HepG2 (cell line): Measurements from ENCODE around the gene PLEKHA6. TPM values are rescaled to one million over a fixed set of nuclear protein-coding genes. Genes with fewer than 3 reads are reported as not detected.

Experiments used
- ATAC-seq: fragments of 200-7000 bp; cut with Tn5 transposase; 3 replicates; pipeline ENCODE4 v1.9.1; 2020; ENCODE audit warnings: mild to moderate bottlenecking, moderate library complexity
- BruUV-seq: library from RNA; stranded (reverse); fragments of 400-500 nt; replicated peaks from 2 replicates; lab custom pipeline; 2021; lab: Mats Ljungman, UMichigan
- CTCF ChIA-PET: fragments of 300-600 bp; formaldehyde crosslinking; extraction: SDS; loops from one replicate; lab custom pipeline; 2021; ENCODE audit warnings: low total read pairs, inconsistent platforms, low intra/inter-chr PET ratio; lab: Yijun Ruan, JAX
- POLR2A ChIA-PET: fragments of 350-600 bp; sonication (Branson Sonifier 250); formaldehyde crosslinking; loops from one replicate; lab custom pipeline; 2020; ENCODE audit warnings: antibody characterized with exemption, inconsistent platforms; lab: Yijun Ruan, JAX
- DNase-seq: peaks from one replicate; pipeline ENCODE4 v3.0.0-alpha.2; 2015; ENCODE audit warnings: low spot score
- FAIRE-seq: peaks from 3 replicates; lab custom pipeline; 2011; peaks lifted over from hg19 to GRCh38; lab: Jason Lieb, UNC
- H2AFZ ChIP-seq: one replicate; pipeline ENCODE4 v1.6.1; 2011; ENCODE audit warnings: low read length, inconsistent platforms
- H3K27ac ChIP-seq: fragments of 300-600 bp; 3 replicates; pipeline ENCODE4 v1.8.0; 2011; ENCODE audit warnings: mixed run types, mild to moderate bottlenecking, mixed read lengths, low read length, inconsistent platforms; ENCODE audit not compliant: insufficient read depth; ENCODE audit errors: extremely low read length
- H3K27me3 ChIP-seq, 2 experiments: fragments of 200-600 bp in 1 of 2; 2 replicates in 1 of 2; 3 replicates in 1 of 2; pipeline versions ENCODE4 v1.6.0 to v1.8.0; 2011; ENCODE audit warnings: low read length in 2 of 2, mild to moderate bottlenecking in 2 of 2, moderate library complexity in 2 of 2, inconsistent platforms in 1 of 2; ENCODE audit not compliant: insufficient read depth in 2 of 2, control insufficient read depth in 1 of 2
- H3K36me3 ChIP-seq, 2 experiments: fragments of 200-600 bp in 1 of 2; replicated peaks in 1 of 2; 2 replicates in 1 of 2; 3 replicates in 1 of 2; pipeline versions ENCODE4 v1.5.1 to v1.8.0; 2011; ENCODE audit warnings: low read length in 2 of 2, inconsistent platforms in 1 of 2; ENCODE audit not compliant: insufficient read depth in 2 of 2, control insufficient read depth in 1 of 2
- H3K4me1 ChIP-seq: 2 replicates; pipeline ENCODE4 v1.5.1; 2012; ENCODE audit warnings: low read length, inconsistent platforms; ENCODE audit not compliant: insufficient read depth
- H3K4me2 ChIP-seq: 2 replicates; pipeline ENCODE4 v1.6.0; 2011; ENCODE audit warnings: low read depth, low read length, inconsistent platforms
- H3K4me3 ChIP-seq, 3 experiments: fragments of 200-600 bp in 1 of 3; sonication (generic), shearing (Covaris generic) in 1 of 3; replicated peaks in 1 of 3; 2 replicates each; pipeline ENCODE4 v1.5.1; 2011 to 2016; ENCODE audit warnings: low read length in 3 of 3, inconsistent platforms in 2 of 3, low read depth in 2 of 3, mild to moderate bottlenecking in 2 of 3, control low read depth in 1 of 3, mixed read lengths in 1 of 3; ENCODE audit not compliant: insufficient read depth in 1 of 3
- H3K79me2 ChIP-seq: one replicate; pipeline ENCODE4 v1.6.1; 2011; ENCODE audit warnings: low read length, inconsistent platforms; ENCODE audit not compliant: insufficient read depth
- H3K9ac ChIP-seq: 2 replicates; pipeline ENCODE4 v1.6.0; 2011; ENCODE audit warnings: mild to moderate bottlenecking, low read depth, low read length, inconsistent platforms; ENCODE audit not compliant: insufficient read depth
- H3K9me3 ChIP-seq: 2 replicates; pipeline ENCODE4 v1.5.1; 2012; ENCODE audit warnings: mild to moderate bottlenecking, low read length
- H4K20me1 ChIP-seq: 2 replicates; pipeline ENCODE4 v1.6.0; 2011; ENCODE audit warnings: inconsistent platforms, mild to moderate bottlenecking, low read length, moderate library complexity; ENCODE audit not compliant: insufficient read depth
- DMAP1 ChIP-seq: IDR thresholded peaks from 2 replicates; pipeline ENCODE4 v1.6.1; 2016
- FOXP1 ChIP-seq, 2 experiments: fragments of 450-650 bp in 1 of 2; IDR thresholded peaks; 2 replicates each; pipeline ENCODE4 v1.6.1; 2017 to 2018; ENCODE audit warnings: antibody characterized with exemption in 1 of 2
- HCFC1 ChIP-seq: fragments of 150-350 bp; IDR thresholded peaks from 2 replicates; pipeline ENCODE4 v1.6.1; 2014; ENCODE audit warnings: low read depth, low read length
- JUN ChIP-seq: sonication (generic); formaldehyde crosslinking; IDR thresholded peaks from 2 replicates; pipeline ENCODE4 v1.4.0; 2020; ENCODE audit warnings: mild to moderate bottlenecking, missing genetic modification reagents
- PHF8 ChIP-seq: sonication (generic); formaldehyde crosslinking; IDR thresholded peaks from 2 replicates; pipeline ENCODE4 v1.5.0; 2020; ENCODE audit warnings: missing genetic modification reagents
- RAD51 ChIP-seq: fragments of 450-650 bp; IDR thresholded peaks from 2 replicates; pipeline ENCODE4 v1.6.1; 2016; ENCODE audit warnings: borderline replicate concordance
- SRF ChIP-seq: IDR thresholded peaks from 2 replicates; pipeline ENCODE4 v1.6.1; 2011; ENCODE audit warnings: mild to moderate bottlenecking, low read depth, low read length, moderate library complexity
- TBP ChIP-seq: sonication (generic); formaldehyde crosslinking; IDR thresholded peaks from 2 replicates; pipeline ENCODE4 v1.5.0; 2020; ENCODE audit warnings: missing genetic modification reagents
- ZIK1 ChIP-seq: sonication (generic); formaldehyde crosslinking; IDR thresholded peaks from 2 replicates; pipeline ENCODE4 v1.5.0; 2020; ENCODE audit warnings: mild to moderate bottlenecking, low read depth, missing genetic modification reagents, borderline replicate concordance
- ZNF101 ChIP-seq: sonication (generic); formaldehyde crosslinking; IDR thresholded peaks from 2 replicates; pipeline ENCODE4 v1.4.0; 2020; ENCODE audit warnings: mild to moderate bottlenecking, low read depth, missing genetic modification reagents, borderline replicate concordance
- ZNF280D ChIP-seq: sonication (generic); formaldehyde crosslinking; IDR thresholded peaks from 2 replicates; pipeline ENCODE4 v1.5.1; 2020; ENCODE audit warnings: mild to moderate bottlenecking, missing genetic modification reagents
- ZNF3 ChIP-seq: IDR thresholded peaks from 2 replicates; pipeline ENCODE4 v1.7.0; 2017; ENCODE audit warnings: inconsistent platforms
- ZNF660 ChIP-seq: sonication (generic); formaldehyde crosslinking; IDR thresholded peaks from 2 replicates; pipeline ENCODE4 v1.5.1; 2020; ENCODE audit warnings: mild to moderate bottlenecking, low read depth, missing genetic modification reagents, borderline replicate concordance
- ZNF790 ChIP-seq: sonication (generic); formaldehyde crosslinking; IDR thresholded peaks from 2 replicates; pipeline ENCODE4 v1.8.0; 2022; ENCODE audit warnings: missing genetic modification reagents, mild to moderate bottlenecking, borderline replicate concordance
- ZNF792 ChIP-seq: IDR thresholded peaks from 2 replicates; pipeline ENCODE4 v1.6.1; 2016
- WGBS: methylation state at CpG from one replicate; pipeline ENCODE4 v1.1.6; 2017; ENCODE audit warnings: low lambda C conversion rate; 5-methylcytosine and 5-hydroxymethylcytosine counted together
- in situ Hi-C: cut with HindIII; loops from 2 replicates; pipeline ENCODE4 v1.10.0; 2017; ENCODE audit warnings: low pct_unique_long_range_greater_than_20kb; ENCODE audit not compliant: extremely low pct_ligation_motif_present
- intact Hi-C: fragments of 100-400 bp; cut with micrococcal nuclease; formaldehyde crosslinking; loops from one replicate; pipeline ENCODE4 v1.10.0; 2022; ENCODE audit not compliant: unreplicated experiment
- polyA plus RNA-seq, 8 experiments: library from polyadenylated mRNA; depleted of rRNA in 3 of 8; stranded (reverse) in 7 of 8; unstranded in 1 of 8; fragments of >200 nt; fragmentation: Illumina TruSeq in 4 of 8; extraction: Trizol in 4 of 8; gene quantifications; 2 replicates each; pipeline versions ENCODE4 v1.2.1 to v1.2.3, GENCODE V29; 2011 to 2016; ENCODE audit warnings: low read depth in 4 of 8, missing spikeins in 1 of 8, mixed read lengths in 1 of 8; ENCODE audit not compliant: insufficient read depth in 1 of 8
- small RNA-seq, 3 experiments: library from RNA; depleted of rRNA; stranded (forward); fragments of <200 nt; gene quantifications; one replicate each; pipeline ENCODE3, GENCODE V24; 2012; ENCODE audit warnings: low read depth in 2 of 3, low replicate concordance in 1 of 3; ENCODE audit not compliant: insufficient read length in 3 of 3, insufficient read depth in 2 of 3
- total RNA-seq, 5 experiments: library from RNA; depleted of rRNA; stranded (reverse); fragments of >200 nt; fragmentation: Illumina TruSeq; extraction: Trizol; gene quantifications; 2 replicates each; pipeline ENCODE4 v1.2.3, GENCODE V29; 2016; ENCODE audit warnings: low read depth in 1 of 5

The PLEKHA6 gene
- total and polyA plus RNA-seq, 2 of the 13 experiments (the other 11 are each of a cell fraction or from before 2014, with no cell fraction given): 5.3 to 11.4 TPM

DNA sequence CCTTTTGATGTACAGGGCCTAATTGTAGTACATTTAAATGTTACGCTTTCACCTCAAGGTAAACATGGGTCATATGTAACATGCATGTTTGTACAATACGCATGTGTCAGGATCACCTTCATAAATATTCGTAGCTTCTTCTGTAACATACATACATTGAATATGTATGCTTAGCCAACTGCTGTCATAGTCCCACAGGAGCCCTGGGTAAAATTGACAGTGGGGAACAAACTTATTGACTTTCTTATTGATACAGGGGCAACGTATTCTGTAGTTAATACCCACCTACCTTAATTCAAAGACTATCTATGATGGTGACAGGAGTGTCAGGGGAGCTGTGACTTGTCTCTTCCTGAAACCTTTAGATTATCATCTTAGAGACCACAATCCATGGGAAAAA lies 189.9 kb downstream of the PLEKHA6 start:
- ChIA-PET CTCF (no interaction called here), POLR2A (no interaction called here)
- ATAC-seq (no peak), FAIRE-seq (no peak), DNase-seq (no peak)
- intact Hi-C loops (no loop called here), in situ Hi-C loops (no loop called here)
- Histone ChIP-seq H3K4me2 (no peak overlapping the region), H3K9me3 (peaks cover 25% of the 10 kb centered on the region), H3K4me3 (no peak overlapping the region), H2AFZ (no peak overlapping the region), H3K9ac (no peak overlapping the region), H3K36me3 (no peaks in the 10 kb centered on the region), H3K4me1 (peaks cover 24% of the 10 kb centered on the region), H4K20me1 (no peaks in the 10 kb centered on the region), H3K27ac (no peak overlapping the region), H3K27me3 (peaks cover 0 to 8% of the 10 kb centered on the region in 2 experiments; a peak in 1 of 5 replicates), H3K79me2 (no peaks in the 10 kb centered on the region)
- TF ChIP-seq ZNF790 (CRISPR knock-in tag) (no peak), TBP (no peak), FOXP1 (IDR thresholded peaks at IDR 0.05) (no peak), FOXP1 (CRISPR knock-in tag; IDR thresholded peaks at IDR 0.05) (no peak), ZIK1 (CRISPR knock-in tag) (no peak), DMAP1 (no peak), RAD51 (no peak), ZNF792 (CRISPR knock-in tag) (no peak), JUN (CRISPR knock-in tag) (no peak), ZNF3 (CRISPR knock-in tag) (no peak), ZNF101 (CRISPR knock-in tag) (peak; percentile 100), SRF (no peak), ZNF280D (CRISPR knock-in tag) (0 out of 2 replicates have a peak, but pooled peaks have one; percentile 50), PHF8 (CRISPR knock-in tag) (no peak), ZNF660 (CRISPR knock-in tag) (no peak), HCFC1 (no peak)
- no TSS peak for BruUV-seq
- WGBS: 53% methylated on average over 4 of the region's 4 CpGs

Small RNAs within 50 kb of the gene (small RNA-seq; reads per million reads assigned to genes)
- 0 reads per million in 3 experiments for gene AL606489.2

Other genes starting within 250 kb of the PLEKHA6 start
- 35.3 and 42.8 TPM in 2 replicates for gene ETNK2, start 207.9 kb downstream of the PLEKHA6 start, total RNA-seq (2016; rRNA removed; fragmentation: Illumina TruSeq; extraction: Trizol)
- gene ETNK2, start 207.9 kb downstream of the PLEKHA6 start, polyA plus RNA-seq (2011; rRNA removed): 15.5 and 23.4 TPM in 2 replicates
- gene REN, start 193.6 kb downstream of the PLEKHA6 start, total RNA-seq (2016; rRNA removed; fragmentation: Illumina TruSeq; extraction: Trizol): not detected in 2 replicates
- 0.05 TPM in 1 of 2 replicates, not detected in the other for gene REN, start 193.6 kb downstream of the PLEKHA6 start, polyA plus RNA-seq (2011; rRNA removed)
- gene KISS1, start 163.4 kb downstream of the PLEKHA6 start, total RNA-seq (2016; rRNA removed; fragmentation: Illumina TruSeq; extraction: Trizol): 0.80 TPM in 1 of 2 replicates, not detected in the other
- gene KISS1, start 163.4 kb downstream of the PLEKHA6 start, polyA plus RNA-seq (2011; rRNA removed): 0.24 and 0.33 TPM in 2 replicates
- 19.4 and 28.0 TPM in 2 replicates for gene GOLT1A, start 145.9 kb downstream of the PLEKHA6 start, total RNA-seq (2016; rRNA removed; fragmentation: Illumina TruSeq; extraction: Trizol)
- 25.8 and 32.8 TPM in 2 replicates for gene GOLT1A, start 145.9 kb downstream of the PLEKHA6 start, polyA plus RNA-seq (2011; rRNA removed)
- 20.1 and 23.8 TPM in 2 replicates for gene PPP1R15B, start 51.9 kb upstream of the PLEKHA6 start, total RNA-seq (2016; rRNA removed; fragmentation: Illumina TruSeq; extraction: Trizol)
- 12.7 and 13.4 TPM in 2 replicates for gene PPP1R15B, start 51.9 kb upstream of the PLEKHA6 start, polyA plus RNA-seq (2011; rRNA removed)
- 2.7 and 3.4 TPM in 2 replicates for gene PIK3C2B, start 134.9 kb upstream of the PLEKHA6 start, total RNA-seq (2016; rRNA removed; fragmentation: Illumina TruSeq; extraction: Trizol)
- 4.2 and 4.5 TPM in 2 replicates for gene PIK3C2B, start 134.9 kb upstream of the PLEKHA6 start, polyA plus RNA-seq (2011; rRNA removed)
- 13.8 and 19.0 TPM in 2 replicates for gene MDM4, start 156.5 kb upstream of the PLEKHA6 start, total RNA-seq (2016; rRNA removed; fragmentation: Illumina TruSeq; extraction: Trizol)
- gene MDM4, start 156.5 kb upstream of the PLEKHA6 start, polyA plus RNA-seq (2011; rRNA removed): 14.9 TPM in 2 replicates